Measurements from ENCODE around the gene TBCD.

DNA sequence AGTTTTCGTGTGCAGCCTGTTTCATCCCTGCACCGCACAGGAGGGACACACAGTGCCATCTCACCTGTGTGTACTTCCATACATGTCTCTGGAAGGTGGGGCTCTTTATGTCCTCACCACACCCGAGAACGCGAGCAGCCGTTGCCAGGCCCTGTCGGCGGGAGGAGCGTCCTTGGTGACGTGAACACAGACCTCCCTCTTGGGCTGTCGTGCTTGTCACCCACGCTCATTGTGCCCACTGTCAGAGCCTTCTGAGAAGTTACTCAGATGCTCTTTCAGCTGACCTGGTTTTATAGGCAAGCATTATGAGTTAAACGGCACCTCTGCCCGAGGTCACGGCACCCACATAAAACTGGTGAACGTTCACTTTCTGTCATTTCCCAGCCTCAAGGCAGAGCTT is 47.7 kb downstream of the TBCD start:
- TF ChIP-seq EZH2 (IDR thresholded peaks at IDR 0.05) (no peak), POLR2AphosphoS5 (IDR thresholded peaks at IDR 0.05; ENCODE audit: borderline replicate concordance, low read depth, low read length) (no peak), FOXP2 (optimal IDR thresholded peaks at IDR 0.05; ENCODE audit: control extremely low read depth, extremely low read length, insufficient read depth) (no peak)
